GM21390 (cell line): ENCODE measurements around the gene GAB3.
"Not testable (repeated sequence)": the region's sequence is repeated elsewhere in the genome, so short reads cannot be mapped to it uniquely, and the experiment has no call there.

Source experiments
- ATAC-seq: cut with Tn5 transposase; IDR thresholded peaks from one replicate; pipeline ENCODE4 v1.9.1; 2021; ENCODE audit not compliant: unreplicated experiment

The GAB3 gene

GRCh38 chrX:154658187-154658586 lies 92.7 kb downstream of the GAB3 start:
- ATAC-seq, result no peak

DNA sequence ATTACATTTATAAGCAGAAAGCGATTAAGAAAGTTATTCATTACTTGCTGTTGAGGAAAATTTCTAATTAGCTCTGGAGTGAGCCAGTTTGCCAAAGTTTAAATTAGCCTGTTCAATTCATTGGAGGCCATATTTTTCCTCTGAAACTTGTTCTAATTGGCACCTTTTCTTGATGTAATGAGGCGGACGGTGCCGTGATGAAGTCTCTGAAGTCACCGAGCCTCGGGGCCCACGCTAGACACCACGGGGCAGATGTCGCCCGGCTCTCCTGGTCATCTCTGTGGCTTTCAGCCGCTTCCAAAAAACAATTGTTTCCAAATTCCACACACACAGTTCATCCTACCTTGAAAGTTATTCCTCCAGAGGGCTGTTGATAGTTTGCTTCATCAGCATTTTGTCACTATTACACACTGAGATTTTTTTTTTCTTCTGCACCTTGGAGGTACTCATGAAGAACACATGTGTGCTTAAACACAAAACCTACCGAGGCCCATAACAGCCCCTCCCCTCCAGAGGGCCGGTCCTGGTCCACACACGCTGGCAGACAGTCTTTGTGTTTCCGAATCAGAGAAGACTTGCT lies 93.6 kb downstream of the GAB3 start:
- no peak for ATAC-seq

DNA sequence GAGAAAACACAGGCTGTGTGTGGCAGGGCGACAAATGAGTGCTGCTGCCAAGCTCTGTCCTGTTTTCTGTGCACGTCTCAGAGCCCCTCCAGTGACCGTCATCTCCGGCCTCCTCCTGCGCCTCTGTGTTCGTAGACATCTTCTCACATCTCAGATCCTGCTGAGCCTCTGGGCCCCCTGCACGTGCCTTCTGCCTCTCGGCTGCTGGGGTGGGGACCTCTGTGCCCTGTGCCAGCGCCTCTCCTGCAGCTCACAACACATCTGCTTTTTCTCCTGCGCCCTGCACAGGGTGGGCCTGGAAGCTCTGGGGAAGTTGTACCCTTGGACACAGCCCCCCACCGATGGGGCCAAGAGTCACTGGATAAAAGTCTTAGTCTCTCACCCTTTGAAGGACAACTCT lies 95.1 kb downstream of the GAB3 start:
- ATAC-seq, result no peak

DNA sequence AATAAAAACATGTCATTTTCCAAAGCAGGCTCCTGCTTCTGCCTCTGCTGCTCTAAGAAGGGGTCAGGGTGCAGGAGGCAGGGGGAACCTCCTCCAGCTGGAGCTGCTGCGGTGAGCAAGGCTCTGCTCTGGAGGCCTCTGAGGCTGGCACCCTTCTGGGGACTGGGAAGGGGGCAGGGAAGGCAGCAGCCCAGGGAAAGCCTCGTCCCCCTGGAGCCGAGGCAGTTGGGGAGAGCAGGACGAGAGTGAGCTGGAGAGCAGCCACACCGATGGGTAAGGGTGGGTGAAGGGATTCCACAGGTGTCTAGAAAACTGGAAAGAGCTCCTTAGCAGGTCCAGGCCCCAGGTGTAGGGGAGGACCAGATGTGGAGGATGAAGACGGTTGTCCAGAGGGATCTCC lies 95.5 kb downstream of the GAB3 start:
- ATAC-seq, result no peak

DNA sequence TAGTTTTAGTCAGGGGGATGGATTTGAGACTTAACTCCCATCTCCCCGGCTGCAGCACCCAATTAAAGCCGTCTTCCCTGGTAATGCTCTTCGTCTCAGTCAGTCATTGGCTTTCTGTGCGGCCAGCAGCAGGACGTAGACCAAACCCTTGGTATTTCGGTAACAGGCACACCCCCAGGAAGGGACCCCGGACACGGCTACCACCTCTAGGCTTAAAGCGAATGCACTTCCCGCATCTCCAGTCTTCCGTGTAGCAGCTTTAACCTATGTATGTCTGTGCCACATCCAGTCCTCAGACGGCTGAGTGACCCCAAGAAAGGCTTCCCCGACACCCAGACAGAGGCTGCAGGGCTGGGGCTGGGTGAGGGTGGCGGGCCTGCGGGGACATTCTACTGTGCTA lies 96.0 kb downstream of the GAB3 start:
- no peak for ATAC-seq

- no peak for ATAC-seq
Observed at GRCh38 chrX:154654372-154654771, 96.5 kb downstream of the GAB3 start.

DNA sequence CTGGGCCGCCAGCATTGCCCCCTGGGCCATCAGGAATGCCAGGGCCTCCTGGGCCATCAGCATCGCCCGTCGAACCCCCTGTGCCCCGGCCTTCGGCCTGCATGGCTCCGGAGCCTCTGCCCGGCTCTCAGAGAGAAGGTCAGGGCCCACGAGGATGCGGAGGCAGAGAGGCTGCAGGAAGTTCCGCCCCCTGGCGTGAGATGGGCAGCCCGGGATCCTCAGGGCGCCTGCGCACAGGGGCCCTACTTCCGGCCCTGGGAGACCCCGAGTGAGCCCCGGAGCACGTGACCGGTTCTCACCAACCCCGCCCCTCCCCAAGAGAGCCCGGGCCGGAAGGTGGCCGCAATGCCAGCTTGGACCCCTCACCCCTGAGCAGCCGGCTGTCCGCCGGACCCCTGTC lies 97.5 kb downstream of the GAB3 start, which contains the start of gene CTAG2:
Gene CTAG2, minus strand, starts transcription at position 167 of the 400 bp plus-strand sequence. Its CDS starts 64 bp downstream, at position 103.
- not testable (repeated sequence) for ATAC-seq

- ATAC-seq, result no peak
Observed at GRCh38 chrX:154653048-154653401, 97.9 kb downstream of the GAB3 start.

DNA sequence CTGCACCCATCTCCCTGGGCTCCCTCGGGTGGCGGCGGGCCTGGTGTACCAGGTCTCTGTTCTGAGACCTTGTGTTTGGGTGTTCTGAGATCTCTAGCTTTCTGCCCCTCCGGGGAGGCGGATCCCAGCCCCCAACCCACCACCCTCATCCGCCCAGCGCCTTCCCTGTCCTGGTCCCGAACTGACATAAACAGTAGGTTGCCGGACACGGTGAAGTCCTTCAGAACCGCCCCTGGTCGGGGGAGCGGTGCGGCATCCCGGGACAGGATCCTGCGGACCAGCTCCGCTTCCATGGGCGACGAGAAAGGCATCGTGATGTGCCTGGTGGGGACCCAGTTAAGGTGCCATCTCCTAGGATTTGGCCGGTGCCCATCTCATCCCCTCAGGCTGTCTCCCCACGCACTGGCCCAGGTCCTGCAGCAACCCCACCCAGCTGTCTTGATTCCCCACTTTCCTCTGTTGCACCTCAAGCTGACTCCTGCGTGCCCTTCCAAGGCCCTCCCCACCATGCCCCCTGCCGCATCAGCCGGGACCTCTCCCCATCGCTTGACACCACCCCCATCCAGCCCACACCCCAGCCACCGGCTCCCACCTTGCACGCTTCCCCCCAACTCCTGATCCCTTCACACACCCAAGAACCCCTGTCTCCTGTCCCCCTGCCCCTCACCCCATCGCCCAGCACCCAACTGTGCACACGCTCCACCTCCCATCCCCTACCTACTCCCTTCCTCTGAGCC lies 98.4 kb downstream of the GAB3 start:
- ATAC-seq, result no peak

DNA sequence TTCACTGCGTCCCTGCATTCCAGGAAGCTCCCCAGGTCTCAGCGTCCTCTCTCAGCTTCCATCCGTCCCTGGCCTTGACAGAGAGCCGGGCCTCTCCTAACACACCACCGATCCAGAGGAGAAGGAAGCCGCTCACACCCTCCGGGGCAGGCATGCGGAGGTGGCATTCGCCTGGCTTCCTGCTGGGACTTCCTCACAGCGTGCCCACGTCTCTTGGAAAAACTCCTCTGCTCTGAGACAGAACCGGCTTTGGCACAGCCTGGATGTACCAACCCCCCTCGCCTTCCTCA lies 100.7 kb downstream of the GAB3 start:
- ATAC-seq, result no peak

- ATAC-seq, result no peak
Observed at GRCh38 chrX:154649503-154650220, 101.2 kb downstream of the GAB3 start.

GRCh38 chrX:154648931-154649330 lies 101.9 kb downstream of the GAB3 start:
- ATAC-seq, result no peak

GRCh38 chrX:154645745-154646378 lies 105.0 kb downstream of the GAB3 start:
- ATAC-seq, result not testable (repeated sequence)

- not testable (repeated sequence) for ATAC-seq
Observed at GRCh38 chrX:154643708-154644107, 107.2 kb downstream of the GAB3 start.

DNA sequence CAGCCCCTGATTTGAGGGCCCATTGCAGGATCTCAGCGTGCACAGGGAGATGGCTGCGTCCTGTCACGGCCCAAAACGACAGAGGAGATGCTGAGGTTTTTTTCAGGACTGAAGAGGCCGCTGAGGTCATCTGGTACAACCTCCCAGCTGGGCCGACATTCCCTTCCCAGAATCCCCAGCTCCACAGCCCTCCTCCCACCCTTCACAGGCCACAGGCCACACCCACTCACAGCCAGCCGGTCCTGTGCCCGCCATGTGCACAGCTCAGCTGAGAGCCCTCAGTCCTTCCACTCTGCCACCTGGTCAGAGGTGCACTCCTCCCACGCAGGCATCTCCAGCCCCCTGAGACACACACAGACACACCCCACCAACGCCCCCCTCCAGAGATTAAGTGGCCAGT lies 109.1 kb downstream of the GAB3 start:
- ATAC-seq, result not testable (repeated sequence)

- ATAC-seq, result not testable (repeated sequence)
Observed at GRCh38 chrX:154633661-154634060, 117.2 kb downstream of the GAB3 start.

- ATAC-seq, result not testable (repeated sequence)
Observed at GRCh38 chrX:154630949-154631348, 119.9 kb downstream of the GAB3 start.

DNA sequence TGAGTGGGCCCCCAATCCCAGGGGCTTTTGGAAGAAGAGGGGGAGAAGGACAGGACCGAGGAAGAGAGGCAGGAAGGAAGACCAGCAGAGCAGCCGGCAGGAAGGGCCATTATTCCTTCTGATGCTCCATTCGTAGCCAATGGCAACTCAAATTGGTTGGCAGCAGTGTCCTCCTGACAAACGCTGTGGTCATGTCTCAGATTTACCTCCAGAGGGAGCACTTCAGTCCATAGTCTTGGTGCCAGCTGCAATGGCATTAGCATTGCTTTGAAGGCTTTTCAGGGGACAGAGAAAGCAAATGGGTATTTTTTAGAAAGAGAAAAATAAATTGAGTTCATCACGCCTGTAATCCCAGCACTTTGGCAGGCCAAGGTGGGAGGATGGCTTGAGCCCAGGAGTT lies 121.9 kb downstream of the GAB3 start:
- ATAC-seq, result not testable (repeated sequence)
